PC-9 (cell line): Measurements from ENCODE around the gene NUDT7. TPM values are rescaled to one million over a fixed set of nuclear protein-coding genes. Genes with fewer than 3 reads are reported as not detected.

Experiments used
- BruUV-seq: library from RNA; stranded (reverse); fragments of 400-500 nt; replicated peaks from 2 replicates; lab custom pipeline; 2021; lab: Mats Ljungman, UMichigan
- CTCF ChIA-PET: fragments of 300-600 bp; sonication (Branson Sonifier 250); formaldehyde crosslinking; loops from one replicate; lab custom pipeline; 2022; ENCODE audit warnings: antibody characterized with exemption; lab: Charles Lee
- POLR2A ChIA-PET: fragments of 300-600 bp; sonication (Branson Sonifier 250); formaldehyde crosslinking; loops from one replicate; lab custom pipeline; 2022; ENCODE audit warnings: antibody characterized with exemption; ENCODE audit not compliant: unreplicated experiment; lab: Charles Lee
- DNase-seq, 2 experiments: peaks; one replicate each; pipeline versions ENCODE4 v3.0.0 to v3.0.0-alpha.2; 2015 to 2022; ENCODE audit warnings: mixed read lengths in 1 of 2
- H2AFZ ChIP-seq: fragments of 200-600 bp; sonication (generic); 2 replicates; pipeline ENCODE4 v1.8.1; 2017; ENCODE audit warnings: antibody characterized with exemption
- H3F3A ChIP-seq: fragments of 200-600 bp; sonication (generic); 2 replicates; pipeline ENCODE4 v1.8.1; 2017; ENCODE audit warnings: antibody characterized with exemption, mild to moderate bottlenecking, low read depth; ENCODE audit not compliant: insufficient read depth
- H3K27ac ChIP-seq: fragments of 200-600 bp; sonication (generic); 2 replicates; pipeline ENCODE4 v1.6.1; 2016; ENCODE audit warnings: mixed run types
- H3K27me3 ChIP-seq: fragments of 200-600 bp; sonication (generic); 2 replicates; pipeline ENCODE4 v1.6.1; 2016; ENCODE audit warnings: low read depth, mixed run types; ENCODE audit not compliant: insufficient read depth
- H3K36me3 ChIP-seq: fragments of 200-600 bp; sonication (generic); 2 replicates; pipeline ENCODE4 v1.6.1; 2016; ENCODE audit warnings: low read depth, mixed run types
- H3K4me1 ChIP-seq: fragments of 200-600 bp; sonication (generic); replicated peaks from 2 replicates; pipeline ENCODE4 v1.6.1; 2016; ENCODE audit warnings: mixed run types; ENCODE audit not compliant: insufficient read depth
- H3K4me2 ChIP-seq: fragments of 200-600 bp; sonication (generic); 2 replicates; pipeline ENCODE4 v1.6.1; 2017; ENCODE audit warnings: mixed run types
- H3K4me3 ChIP-seq: fragments of 200-600 bp; sonication (generic); 2 replicates; pipeline ENCODE4 v1.6.1; 2016; ENCODE audit warnings: mixed run types
- H3K79me2 ChIP-seq: fragments of 200-600 bp; sonication (generic); 2 replicates; pipeline ENCODE4 v1.6.1; 2017; ENCODE audit warnings: low read depth, mixed run types
- H3K9me2 ChIP-seq: fragments of 200-600 bp; sonication (generic); 2 replicates; pipeline ENCODE4 v1.8.1; 2017; ENCODE audit warnings: mild to moderate bottlenecking; ENCODE audit not compliant: insufficient read depth
- H3K9me3 ChIP-seq: fragments of 200-600 bp; sonication (generic); 2 replicates; pipeline ENCODE4 v1.8.1; 2016; ENCODE audit warnings: low read depth; ENCODE audit not compliant: insufficient read depth
- H4K20me1 ChIP-seq: fragments of 200-600 bp; sonication (generic); 2 replicates; pipeline ENCODE4 v1.8.1; 2017; ENCODE audit not compliant: insufficient read depth
- EZH2 ChIP-seq: fragments of 200-600 bp; sonication (generic); IDR thresholded peaks from 2 replicates; pipeline ENCODE4 v1.8.0; 2017; ENCODE audit warnings: antibody characterized with exemption, low read depth
- intact Hi-C: fragments of 100-400 bp; cut with micrococcal nuclease; formaldehyde crosslinking; loops from one replicate; pipeline ENCODE4 v1.10.0; 2022; ENCODE audit not compliant: unreplicated experiment
- total RNA-seq: library from RNA; stranded (reverse); gene quantifications from 2 replicates; pipeline ENCODE4 v1.2.3, GENCODE V29; 2021
- TF ChIP-seq, protein P1 (sequence below): fragments of 200-600 bp; sonication (generic); conservative IDR thresholded peaks from 2 replicates; pipeline ENCODE4 v1.6.1; 2017; ENCODE audit warnings: mixed run types, antibody characterized with exemption, mild to moderate bottlenecking, moderate library complexity

Gene NUDT7
- total RNA-seq, 1 experiment from 2014 or later, result not detected

DNA sequence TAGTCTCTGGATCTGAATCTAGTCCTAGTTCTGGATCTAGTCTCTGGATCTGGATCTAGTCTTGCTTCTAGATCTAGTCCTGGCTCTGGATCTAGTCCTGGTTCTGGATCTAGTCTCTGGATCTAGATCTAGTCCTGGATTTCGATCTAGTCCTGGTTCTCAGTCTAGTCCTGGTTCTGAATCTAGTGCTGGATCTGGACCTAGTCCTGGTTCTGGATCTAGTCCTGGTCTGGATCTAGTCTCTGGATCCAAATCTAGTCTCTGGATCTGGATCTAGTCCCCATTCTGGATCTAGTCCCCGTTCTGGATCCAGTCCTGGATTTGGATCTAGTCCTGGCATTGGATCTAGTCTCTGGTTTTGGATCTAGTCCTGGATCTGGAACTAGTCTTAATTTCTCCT, 36.2 kb downstream of the NUDT7 start:
- TF ChIP-seq, protein P1, sequence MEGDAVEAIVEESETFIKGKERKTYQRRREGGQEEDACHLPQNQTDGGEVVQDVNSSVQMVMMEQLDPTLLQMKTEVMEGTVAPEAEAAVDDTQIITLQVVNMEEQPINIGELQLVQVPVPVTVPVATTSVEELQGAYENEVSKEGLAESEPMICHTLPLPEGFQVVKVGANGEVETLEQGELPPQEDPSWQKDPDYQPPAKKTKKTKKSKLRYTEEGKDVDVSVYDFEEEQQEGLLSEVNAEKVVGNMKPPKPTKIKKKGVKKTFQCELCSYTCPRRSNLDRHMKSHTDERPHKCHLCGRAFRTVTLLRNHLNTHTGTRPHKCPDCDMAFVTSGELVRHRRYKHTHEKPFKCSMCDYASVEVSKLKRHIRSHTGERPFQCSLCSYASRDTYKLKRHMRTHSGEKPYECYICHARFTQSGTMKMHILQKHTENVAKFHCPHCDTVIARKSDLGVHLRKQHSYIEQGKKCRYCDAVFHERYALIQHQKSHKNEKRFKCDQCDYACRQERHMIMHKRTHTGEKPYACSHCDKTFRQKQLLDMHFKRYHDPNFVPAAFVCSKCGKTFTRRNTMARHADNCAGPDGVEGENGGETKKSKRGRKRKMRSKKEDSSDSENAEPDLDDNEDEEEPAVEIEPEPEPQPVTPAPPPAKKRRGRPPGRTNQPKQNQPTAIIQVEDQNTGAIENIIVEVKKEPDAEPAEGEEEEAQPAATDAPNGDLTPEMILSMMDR, result no peak
- intact Hi-C loops, result no loop called here
- H3K79me2 ChIP-seq, result no peaks in the 10 kb centered on the region
- no peaks in the 10 kb centered on the region for H3K9me3 ChIP-seq
- DNase-seq, result no peak
- no peaks in the 10 kb centered on the region; the same call in 1 of the 2 replicates for H3K27me3 ChIP-seq
- no peak overlapping the region for H3K4me3 ChIP-seq
- no peaks in the 10 kb centered on the region for H3F3A ChIP-seq
- H3K36me3 ChIP-seq, result no peaks in the 10 kb centered on the region
- H3K4me2 ChIP-seq, result no peak overlapping the region
- POLR2A ChIA-PET, result no interaction called here
- no peak overlapping the region for H2AFZ ChIP-seq
- no peaks in the 10 kb centered on the region for H4K20me1 ChIP-seq
- H3K27ac ChIP-seq, result no peak overlapping the region
- BruUV-seq, result no TSS peak
- CTCF ChIA-PET, result no interaction called here
- no peaks in the 10 kb centered on the region for H3K9me2 ChIP-seq
- H3K4me1 ChIP-seq, result no peaks in the 10 kb centered on the region

DNA sequence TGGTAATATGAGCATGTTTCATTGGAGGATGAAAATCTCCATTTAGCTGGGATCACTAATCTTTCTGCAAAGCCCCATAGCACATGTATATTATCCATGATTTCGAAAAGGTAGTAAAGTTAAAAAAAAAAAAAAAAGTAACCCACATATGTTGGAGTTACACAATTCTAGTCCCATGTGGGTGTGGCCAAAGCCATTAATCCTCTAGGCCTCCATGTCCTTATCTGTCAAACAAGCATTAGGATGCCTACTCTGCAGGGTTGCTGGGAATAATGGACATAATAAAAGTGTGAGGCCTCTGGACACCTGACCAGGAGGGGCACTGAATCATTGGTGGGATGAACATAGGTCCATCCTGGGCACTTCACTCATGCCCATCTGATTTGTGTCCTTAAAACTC, 36.9 kb downstream of the NUDT7 start:
- TF ChIP-seq, protein P1, result no peak
- TF ChIP-seq EZH2, result no peak
- Histone ChIP-seq H3K9me2 (no peaks in the 10 kb centered on the region), H3K27ac (no peak overlapping the region), H3K36me3 (no peaks in the 10 kb centered on the region), H3K27me3 (no peaks in the 10 kb centered on the region; the same call in 1 of the 2 replicates), H3K79me2 (no peaks in the 10 kb centered on the region), H3K4me1 (no peaks in the 10 kb centered on the region), H3K4me2 (no peak overlapping the region), H4K20me1 (no peaks in the 10 kb centered on the region), H3F3A (no peaks in the 10 kb centered on the region), H3K4me3 (no peak overlapping the region), H3K9me3 (no peaks in the 10 kb centered on the region), H2AFZ (no peak overlapping the region)
- intact Hi-C loops, result no loop called here
- ChIA-PET POLR2A (no interaction called here), CTCF (no interaction called here)
- BruUV-seq, result no TSS peak
- no peak for DNase-seq

DNA sequence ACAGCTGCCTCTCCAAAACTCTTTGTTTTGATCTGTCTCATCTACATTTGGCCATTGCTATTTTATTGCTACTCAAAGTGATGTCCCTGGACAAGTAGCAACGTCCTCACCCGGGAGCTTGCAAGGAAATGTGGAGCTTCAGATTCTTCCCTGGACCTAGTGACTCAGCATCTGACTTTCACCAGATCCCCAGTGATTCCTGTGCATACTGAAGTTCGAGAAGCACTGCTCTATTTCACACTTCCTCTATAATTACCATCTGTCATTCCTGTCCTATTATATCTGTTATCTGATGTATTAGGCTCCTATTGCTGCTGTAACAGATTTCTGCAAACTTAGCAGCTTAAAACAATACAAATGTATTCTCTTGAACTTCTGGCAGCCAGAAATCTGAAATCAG, 37.5 kb downstream of the NUDT7 start:
- Histone ChIP-seq H3K36me3 (no peaks in the 10 kb centered on the region), H3F3A (no peaks in the 10 kb centered on the region), H3K27me3 (no peaks in the 10 kb centered on the region; the same call in 1 of the 2 replicates), H3K9me3 (no peaks in the 10 kb centered on the region), H3K79me2 (no peaks in the 10 kb centered on the region), H3K4me1 (no peaks in the 10 kb centered on the region), H2AFZ (no peak overlapping the region), H3K27ac (no peak overlapping the region), H4K20me1 (no peaks in the 10 kb centered on the region), H3K4me3 (no peak overlapping the region), H3K9me2 (no peaks in the 10 kb centered on the region), H3K4me2 (no peak overlapping the region)
- BruUV-seq, result no TSS peak
- intact Hi-C loops, result no loop called here
- no peak for DNase-seq
- CTCF ChIA-PET, result no interaction called here
- POLR2A ChIA-PET, result no interaction called here
- TF ChIP-seq EZH2, result no peak
- TF ChIP-seq, protein P1, result no peak
